Camera-type eye (tissue), 1 donor: ENCODE results near the gene SLA2. TPM values are rescaled to one million over a fixed set of nuclear protein-coding genes. Genes with fewer than 3 reads are reported as not detected.

Experiments used
- total RNA-seq: library from RNA; depleted of rRNA; stranded (reverse); fragments of >200 nt; gene quantifications from one replicate; pipeline ENCODE4 v1.2.3, GENCODE V29; 2014

The SLA2 gene
- total RNA-seq = 0.38 TPM

GRCh38 chr20:36645998-36646397 lies at the start of gene SLA2:
SLA2 (minus strand) TSS chr20:36646196; CDS start chr20:36641335, 4,861 bp downstream.

GRCh38 chr20:36605399-36606157 lies 40.4 kb downstream of the SLA2 start, which contains the start of gene RAB5IF:
RAB5IF (plus strand) TSS chr20:36605779; CDS start chr20:36605952, 173 bp downstream.

GRCh38 chr20:36573103-36573797 lies 72.7 kb downstream of the SLA2 start, which contains the start of gene TGIF2:
TGIF2 (plus strand) TSS chr20:36573597; CDS start chr20:36578775, 5,178 bp downstream.

Other genes starting within 250 kb of the SLA2 start
- 15.0 TPM for gene MYL9, start 104.7 kb downstream of the SLA2 start, total RNA-seq
- gene TGIF2, start 72.6 kb downstream of the SLA2 start, total RNA-seq = 34.1 TPM
- gene RAB5IF, start 40.4 kb downstream of the SLA2 start, total RNA-seq = 39.8 TPM
- gene NDRG3, start 99.9 kb upstream of the SLA2 start, total RNA-seq = 65.0 TPM
- gene DSN1, start 127.6 kb upstream of the SLA2 start, total RNA-seq = 13.9 TPM
- 0.55 TPM for gene TLDC2, start 229.9 kb upstream of the SLA2 start, total RNA-seq